B cell (primary cell): Measurements from ENCODE around the gene RNF166. TPM values are rescaled to one million over a fixed set of nuclear protein-coding genes. Genes with fewer than 3 reads are reported as not detected.

Experiments
- ATAC-seq: fragments of 200-7000 bp; cut with Tn5 transposase; one replicate; pipeline ENCODE4 v1.10.0; 2021; ENCODE audit warnings: low read depth, mild to moderate bottlenecking, moderate number of reproducible peaks, moderate library complexity
- CTCF ChIA-PET: fragments of 350-600 bp; sonication (Branson Sonifier 250); formaldehyde crosslinking; loops from one replicate; lab custom pipeline; 2021; ENCODE audit warnings: antibody characterized with exemption, inconsistent platforms; lab: Charles Lee
- POLR2A ChIA-PET: fragments of 350-600 bp; sonication (Branson Sonifier 250); formaldehyde crosslinking; loops from one replicate; lab custom pipeline; 2021; ENCODE audit warnings: antibody characterized with exemption; lab: Charles Lee
- DNase-seq: peaks from one replicate; pipeline ENCODE4 v3.0.0; 2013
- H2AFZ ChIP-seq: 2 replicates; pipeline ENCODE4 v1.6.1; 2012; ENCODE audit warnings: mild to moderate bottlenecking, low read depth, low read length; ENCODE audit not compliant: insufficient read depth, poor library complexity, severe bottlenecking
- H3K27ac ChIP-seq, 2 donors: 1 replicate in 1 of 2; 2 replicates in 1 of 2; pipeline ENCODE4 v1.5.1; 2012 to 2013; ENCODE audit warnings: low read length in 2 of 2, mild to moderate bottlenecking in 2 of 2, moderate library complexity in 1 of 2
- H3K27me3 ChIP-seq, 4 experiments: fragments of 200-600 bp in 1 of 4; sonication (generic) in 1 of 4; replicated peaks in 1 of 4; 1 replicate in 2 of 4; 2 replicates in 2 of 4; pipeline versions ENCODE4 v1.6.1 to v1.7.0; 2013 to 2016; ENCODE audit warnings: low read length in 3 of 4, mild to moderate bottlenecking in 2 of 4, mixed read lengths in 1 of 4, moderate library complexity in 1 of 4; ENCODE audit not compliant: insufficient read depth in 4 of 4, control insufficient read depth in 3 of 4; ENCODE audit errors: control extremely low read depth in 1 of 4
- H3K36me3 ChIP-seq, 2 experiments: replicated peaks in 1 of 2; 1 replicate in 1 of 2; 2 replicates in 1 of 2; pipeline versions ENCODE4 v1.6.1 to v1.7.1; 2013; ENCODE audit warnings: low read length in 1 of 2; ENCODE audit not compliant: insufficient read depth in 2 of 2, control insufficient read depth in 1 of 2; ENCODE audit errors: control extremely low read depth in 1 of 2, extremely low read depth in 1 of 2
- H3K4me1 ChIP-seq, 2 donors: fragments of 200-600 bp in 1 of 2; sonication (generic) in 1 of 2; 1 replicate in 1 of 2; 2 replicates in 1 of 2; pipeline versions ENCODE4 v1.5.1 to v1.6.1; 2013 to 2017; ENCODE audit warnings: low read length in 2 of 2; ENCODE audit not compliant: control insufficient read depth in 2 of 2, insufficient read depth in 2 of 2
- H3K4me2 ChIP-seq: replicated peaks from 2 replicates; pipeline ENCODE3; 2012; ENCODE audit warnings: mild to moderate bottlenecking, low read depth, low read length; ENCODE audit not compliant: poor library complexity, severe bottlenecking
- H3K4me3 ChIP-seq, 5 experiments: fragments of 200-600 bp in 1 of 5; sonication (generic) in 1 of 5; 1 replicate in 3 of 5; 2 replicates in 2 of 5; pipeline versions ENCODE4 v1.5.1 to v1.7.0; 2011 to 2016; ENCODE audit warnings: low read length in 4 of 5, mild to moderate bottlenecking in 4 of 5, low read depth in 2 of 5, control low read depth in 1 of 5, moderate library complexity in 1 of 5; ENCODE audit not compliant: insufficient read depth in 1 of 5; ENCODE audit errors: control extremely low read depth in 1 of 5, extremely low read depth in 1 of 5
- H3K79me2 ChIP-seq: fragments of 200-600 bp; sonication (generic); one replicate; pipeline ENCODE4 v1.6.0; 2016; ENCODE audit warnings: low read length; ENCODE audit not compliant: control insufficient read depth, insufficient read depth
- H3K9ac ChIP-seq: fragments of 200-600 bp; sonication (generic); 2 replicates; pipeline ENCODE4 v1.6.1; 2017; ENCODE audit warnings: mild to moderate bottlenecking, low read length, moderate library complexity
- H3K9me3 ChIP-seq, 3 donors: one replicate each; pipeline versions ENCODE4 v1.6.1 to v1.7.1; 2013; ENCODE audit warnings: low read length in 2 of 3; ENCODE audit not compliant: control insufficient read depth in 2 of 3, insufficient read depth in 1 of 3; ENCODE audit errors: control extremely low read depth in 1 of 3
- H4K20me1 ChIP-seq: 2 replicates; pipeline ENCODE4 v1.6.0; 2012; ENCODE audit warnings: mild to moderate bottlenecking, low read length; ENCODE audit not compliant: insufficient read depth, control insufficient read depth, poor library complexity, severe bottlenecking
- H3K27ac Mint-ChIP-seq: one replicate; pipeline ENCODE4 v1.8.0; 2021; ENCODE audit warnings: mixed read lengths
- H3K27me3 Mint-ChIP-seq: one replicate; pipeline ENCODE4 v1.8.0; 2021; ENCODE audit warnings: mixed read lengths
- H3K4me1 Mint-ChIP-seq: one replicate; pipeline ENCODE4 v1.8.0; 2021; ENCODE audit warnings: mixed read lengths
- H3K4me3 Mint-ChIP-seq: one replicate; pipeline ENCODE4 v1.8.0; 2021; ENCODE audit warnings: mixed read lengths
- H3K9me3 Mint-ChIP-seq: one replicate; pipeline ENCODE4 v1.8.0; 2022; ENCODE audit warnings: mixed read lengths; ENCODE audit not compliant: insufficient read depth
- CTCF ChIP-seq: fragments of 200-600 bp; IDR thresholded peaks from one replicate; pipeline ENCODE4 v1.8.0; 2022; ENCODE audit warnings: antibody characterized with exemption, mild to moderate bottlenecking
- EZH2 ChIP-seq: IDR thresholded peaks from 2 replicates; pipeline ENCODE4 v1.6.1; 2012; ENCODE audit warnings: borderline replicate concordance, low read depth, mild to moderate bottlenecking, moderate library complexity, low read length; ENCODE audit not compliant: insufficient read depth, poor library complexity, severe bottlenecking
- WGBS: methylation state at CpG from one replicate; pipeline ENCODE4 v1.1.5; 2013; ENCODE audit warnings: missing lambda C conversion rate; ENCODE audit not compliant: insufficient coverage; 5-methylcytosine and 5-hydroxymethylcytosine counted together
- intact Hi-C: fragments of 100-400 bp; cut with micrococcal nuclease; formaldehyde crosslinking; loops from one replicate; pipeline ENCODE4 v1.10.0; 2022
- polyA plus RNA-seq: library from polyadenylated mRNA; depleted of rRNA; stranded (reverse); fragments of >200 nt; gene quantifications from 2 replicates; pipeline ENCODE4 v1.2.3, GENCODE V29; 2012
- total RNA-seq, 2 donors: library from RNA; stranded (reverse); fragments of 120-200 nt in 1 of 2; gene quantifications; 1 replicate in 1 of 2; 2 replicates in 1 of 2; pipeline versions ENCODE4 v1.2.3 to v1.2.4, GENCODE V29; 2013 to 2022

RNF166 gene
- total and polyA plus RNA-seq, 2 donors (not counting 1 experiment from before 2014, with no cell fraction given), result 64.1 to 65.0 TPM

- Histone ChIP-seq H4K20me1 (peaks cover 24% of the 10 kb centered on the region), H3K36me3 (peaks cover 0 to 65% of the 10 kb centered on the region in 2 experiments)
- CTCF ChIA-PET, result no interaction called here
Measured at GRCh38 chr16:88727871-88728270, 21.7 kb upstream of the RNF166 start.

DNA sequence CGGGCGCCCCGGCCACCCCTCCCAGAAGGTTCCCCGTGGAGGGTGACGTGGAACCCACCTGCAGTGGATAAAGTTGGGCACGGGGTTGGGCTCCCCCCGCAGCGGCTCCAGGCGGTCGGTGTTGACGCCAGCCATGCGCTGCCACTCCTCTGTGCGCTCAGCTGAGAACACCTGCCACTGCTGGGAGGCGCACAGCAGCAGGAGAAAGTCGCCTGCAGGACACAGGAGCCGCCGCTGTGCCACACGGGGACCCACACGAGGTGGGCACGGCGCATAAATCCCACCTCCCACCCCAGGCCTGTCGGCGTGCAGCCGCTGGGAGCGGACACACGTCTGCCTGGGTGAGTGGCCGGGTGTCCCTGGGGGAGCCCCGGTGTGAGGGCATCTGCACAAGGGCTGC lies 20.8 kb upstream of the RNF166 start:
- Mint-ChIP-seq H3K4me1 (no peaks in the 10 kb centered on the region), H3K27me3 (no peaks in the 10 kb centered on the region), H3K27ac (no peak overlapping the region), H3K9me3 (no peaks in the 10 kb centered on the region), H3K4me3 (no peak overlapping the region)
- H3K4me1 ChIP-seq, result no peaks in the 10 kb centered on the region
- ATAC-seq, result no peak
- ChIA-PET CTCF (no interaction called here), POLR2A (no interaction called here)
- H3K9me3 ChIP-seq, result no peaks in the 10 kb centered on the region
- no peak overlapping the region for H3K27ac ChIP-seq
- H4K20me1 ChIP-seq, result peaks cover 20% of the 10 kb centered on the region
- H3K4me3 ChIP-seq, result no peak overlapping the region
- no peak overlapping the region for H2AFZ ChIP-seq
- TF ChIP-seq CTCF (no peak), EZH2 (no peak)
- peaks cover 25% of the 10 kb centered on the region for H3K79me2 ChIP-seq
- no peak for DNase-seq
- WGBS, result over 99% methylated on average over 26 of the region's 28 CpGs
- H3K4me2 ChIP-seq, result no peak overlapping the region
- no peaks in the 10 kb centered on the region for H3K27me3 ChIP-seq
- no peak overlapping the region for H3K9ac ChIP-seq
- peaks cover 0 to 74% of the 10 kb centered on the region in 2 experiments for H3K36me3 ChIP-seq
- intact Hi-C loops, result no loop called here

More at GRCh38 chr16:88727871-88728270, 21.7 kb upstream of the RNF166 start:
- H3K4me1 Mint-ChIP-seq, result no peaks in the 10 kb centered on the region
- POLR2A ChIA-PET, result no interaction called here
- Histone ChIP-seq H3K4me1 (no peaks in the 10 kb centered on the region), H3K4me3 (no peak overlapping the region), H3K9ac (no peak overlapping the region), H3K79me2 (peaks cover 25% of the 10 kb centered on the region), H3K27ac (no peak overlapping the region), H3K27me3 (no peaks in the 10 kb centered on the region), H3K9me3 (no peaks in the 10 kb centered on the region), H2AFZ (no peak overlapping the region), H3K4me2 (no peak overlapping the region)
- intact Hi-C loops, result no loop called here
- ATAC-seq (no peak), DNase-seq (no peak)
- WGBS, result 92% methylated on average over 15 of the region's 20 CpGs
- no peak for TF ChIP-seq CTCF
- no peaks in the 10 kb centered on the region for H3K9me3 Mint-ChIP-seq
- no peak overlapping the region for H3K27ac Mint-ChIP-seq
- H3K27me3 Mint-ChIP-seq, result no peaks in the 10 kb centered on the region
- H3K4me3 Mint-ChIP-seq, result no peak overlapping the region
